ENCODE measurements around the gene DPP4. TPM values are rescaled to one million over a fixed set of nuclear protein-coding genes. Genes with fewer than 3 reads are reported as not detected.

DPP4 gene
- total and polyA plus RNA-seq, 8 donors: 28.0 to 105 (median 44.1) TPM

DNA sequence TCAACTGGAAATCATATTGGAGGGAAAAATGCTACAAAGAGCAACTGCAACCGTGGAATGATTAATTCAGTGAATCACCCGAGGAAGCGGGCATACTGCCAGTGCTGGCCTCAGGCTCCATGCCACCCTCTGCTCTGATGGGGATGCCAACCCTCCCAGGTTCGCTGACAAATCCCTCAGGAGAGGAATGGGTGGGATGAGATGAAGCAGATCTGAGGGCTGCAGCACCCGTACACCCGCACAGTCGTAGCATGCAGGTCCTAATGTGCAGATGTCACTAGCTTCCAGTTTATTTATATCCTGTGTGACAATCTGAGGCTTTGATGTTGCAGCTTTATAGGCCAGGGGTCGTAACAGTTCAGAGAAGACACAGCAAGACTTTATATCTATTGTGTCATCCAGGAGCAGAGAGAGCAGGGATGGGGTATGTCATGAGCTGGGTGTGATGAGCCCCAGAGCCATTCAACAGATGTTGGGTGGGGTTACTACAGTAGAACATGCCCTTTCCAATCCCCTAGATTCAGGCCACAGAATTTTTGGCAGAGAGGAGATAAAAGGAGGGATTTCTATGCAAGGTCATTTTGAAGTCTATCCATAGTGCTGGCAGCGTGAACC is 44.6 kb downstream of the DPP4 start:
- no peaks in the 10 kb centered on the region for H3K27me3 ChIP-seq
- peaks cover 0 to 5% of the 10 kb centered on the region in 2 donors for H3K4me1 ChIP-seq
- no peak overlapping the region for H3K4me3 ChIP-seq
- H3K9me3 ChIP-seq: no peaks in the 10 kb centered on the region
- no peak for ATAC-seq
- no peak overlapping the region for H3K27ac ChIP-seq
- H3K36me3 ChIP-seq: no peaks in the 10 kb centered on the region
- no peak for DNase-seq
- TF ChIP-seq, protein P1, sequence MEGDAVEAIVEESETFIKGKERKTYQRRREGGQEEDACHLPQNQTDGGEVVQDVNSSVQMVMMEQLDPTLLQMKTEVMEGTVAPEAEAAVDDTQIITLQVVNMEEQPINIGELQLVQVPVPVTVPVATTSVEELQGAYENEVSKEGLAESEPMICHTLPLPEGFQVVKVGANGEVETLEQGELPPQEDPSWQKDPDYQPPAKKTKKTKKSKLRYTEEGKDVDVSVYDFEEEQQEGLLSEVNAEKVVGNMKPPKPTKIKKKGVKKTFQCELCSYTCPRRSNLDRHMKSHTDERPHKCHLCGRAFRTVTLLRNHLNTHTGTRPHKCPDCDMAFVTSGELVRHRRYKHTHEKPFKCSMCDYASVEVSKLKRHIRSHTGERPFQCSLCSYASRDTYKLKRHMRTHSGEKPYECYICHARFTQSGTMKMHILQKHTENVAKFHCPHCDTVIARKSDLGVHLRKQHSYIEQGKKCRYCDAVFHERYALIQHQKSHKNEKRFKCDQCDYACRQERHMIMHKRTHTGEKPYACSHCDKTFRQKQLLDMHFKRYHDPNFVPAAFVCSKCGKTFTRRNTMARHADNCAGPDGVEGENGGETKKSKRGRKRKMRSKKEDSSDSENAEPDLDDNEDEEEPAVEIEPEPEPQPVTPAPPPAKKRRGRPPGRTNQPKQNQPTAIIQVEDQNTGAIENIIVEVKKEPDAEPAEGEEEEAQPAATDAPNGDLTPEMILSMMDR (IDR thresholded peaks at IDR 0.05): no peak
- intact Hi-C loops (cut with DNase I): no loop called here

DNA sequence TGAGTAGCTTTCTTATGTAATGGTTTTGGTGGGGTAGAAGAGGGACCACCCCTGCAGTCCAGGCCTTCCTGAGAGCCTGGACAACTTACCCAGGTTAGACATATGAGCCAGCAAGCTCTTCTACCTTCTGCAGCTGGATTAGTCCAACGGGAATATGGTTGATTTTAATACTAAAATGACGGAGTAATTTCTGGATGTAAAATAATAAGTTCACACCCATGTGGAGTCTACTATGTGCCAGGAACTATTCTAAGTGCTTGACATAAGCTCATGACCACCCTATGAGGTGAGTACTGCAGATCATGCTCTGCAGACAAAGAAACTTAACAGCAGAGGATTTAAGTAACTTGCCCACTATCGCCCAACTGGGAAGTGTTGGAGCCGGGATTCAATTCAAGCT is 45.5 kb downstream of the DPP4 start:
- Histone ChIP-seq H3K4me3 (no peak overlapping the region), H3K4me1 (peaks cover 0 to 5% of the 10 kb centered on the region in 2 donors), H3K9me3 (no peaks in the 10 kb centered on the region), H3K27me3 (no peaks in the 10 kb centered on the region), H3K36me3 (no peaks in the 10 kb centered on the region), H3K27ac (no peak overlapping the region)
- ATAC-seq: no peak
- intact Hi-C loops (cut with DNase I): no loop called here
- TF ChIP-seq, protein P1 (IDR thresholded peaks at IDR 0.05): no peak
- DNase-seq: no peak

DNA sequence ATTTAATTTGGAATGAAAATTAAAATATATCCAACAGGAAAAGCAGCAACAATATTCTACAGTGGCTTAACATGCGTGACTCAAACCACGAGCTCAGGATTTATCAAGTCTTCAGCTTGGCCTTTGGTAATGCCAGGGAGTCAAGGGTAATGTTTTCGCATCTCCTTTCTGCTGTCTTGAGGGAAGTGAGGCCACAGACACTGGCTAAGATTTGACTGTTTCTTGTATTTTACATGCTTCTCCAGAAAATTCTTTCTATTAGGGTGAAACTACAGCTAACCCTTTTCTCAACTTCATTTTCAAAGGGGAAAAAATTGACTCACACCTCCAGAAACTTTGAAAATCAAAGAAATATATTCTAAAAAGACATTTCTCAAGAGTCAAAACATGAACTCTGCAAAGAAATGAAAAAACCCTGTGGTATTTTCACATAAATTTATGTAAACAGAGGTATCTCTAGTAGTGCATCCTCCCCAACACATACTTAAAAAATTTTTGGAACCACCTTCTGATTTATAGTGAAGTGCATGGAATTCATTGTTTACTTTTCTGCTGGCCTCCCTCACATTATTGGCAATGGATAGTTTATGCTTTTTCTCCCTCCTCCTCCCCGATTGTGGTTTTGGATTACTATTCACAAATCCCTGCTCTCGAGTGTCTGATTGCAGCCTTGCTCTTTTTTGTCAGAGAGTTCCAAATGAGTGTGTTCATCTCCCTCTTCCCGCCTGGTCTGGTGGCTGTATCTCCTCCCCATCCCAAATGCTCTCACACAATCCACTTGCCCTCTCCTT is 48.7 kb downstream of the DPP4 start:
- TF ChIP-seq, protein P1 (IDR thresholded peaks at IDR 0.05): no peak
- H3K36me3 ChIP-seq: no peaks in the 10 kb centered on the region
- no peak overlapping the region for H3K4me3 ChIP-seq
- no peak for DNase-seq
- no peaks in the 10 kb centered on the region for H3K27me3 ChIP-seq
- no peak overlapping the region for H3K27ac ChIP-seq
- intact Hi-C loops (cut with DNase I): no loop called here
- no peaks in the 10 kb centered on the region for H3K9me3 ChIP-seq
- H3K4me1 ChIP-seq: peaks cover 0 to 5% of the 10 kb centered on the region in 2 donors
- peak; percentile 33 for ATAC-seq

DNA sequence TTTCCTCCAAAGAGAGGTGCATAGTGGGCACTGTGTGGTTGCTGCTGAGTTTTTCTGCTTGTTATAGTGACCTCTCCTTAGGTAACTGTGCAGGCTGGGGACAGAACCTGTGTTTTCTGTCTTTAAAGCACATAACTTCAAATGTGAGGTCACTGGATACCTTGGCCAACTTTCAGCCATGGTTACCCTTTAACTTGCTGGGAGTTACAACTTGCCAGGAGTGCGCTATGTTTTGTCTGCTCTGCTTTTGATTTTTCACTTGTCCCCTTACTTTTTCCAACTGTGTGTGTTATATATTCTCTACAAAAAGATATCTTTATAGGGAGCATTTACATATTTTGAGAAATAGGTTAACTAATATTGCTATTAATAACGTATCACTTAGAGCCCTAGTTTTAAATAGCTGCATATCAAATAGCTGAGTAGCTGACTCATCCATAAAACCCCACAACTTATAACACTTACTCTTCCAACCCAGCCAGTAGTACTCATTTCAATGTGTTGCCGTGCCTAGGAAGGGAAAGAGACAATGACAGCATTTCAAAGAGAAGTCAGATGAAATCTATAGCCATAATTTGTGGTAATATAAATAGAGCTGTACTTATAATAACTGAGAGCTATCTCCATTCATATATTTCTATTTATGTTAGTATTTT is 51.6 kb downstream of the DPP4 start:
- peak; percentile 61 for ATAC-seq
- Histone ChIP-seq H3K9me3 (no peaks in the 10 kb centered on the region), H3K27ac (no peak overlapping the region), H3K27me3 (no peaks in the 10 kb centered on the region), H3K4me3 (no peak overlapping the region), H3K4me1 (peaks cover 0 to 5% of the 10 kb centered on the region in 2 donors), H3K36me3 (no peaks in the 10 kb centered on the region)
- no peak for DNase-seq
- TF ChIP-seq, protein P1 (IDR thresholded peaks at IDR 0.05): no peak
- intact Hi-C loops (cut with DNase I): no loop called here

DNA sequence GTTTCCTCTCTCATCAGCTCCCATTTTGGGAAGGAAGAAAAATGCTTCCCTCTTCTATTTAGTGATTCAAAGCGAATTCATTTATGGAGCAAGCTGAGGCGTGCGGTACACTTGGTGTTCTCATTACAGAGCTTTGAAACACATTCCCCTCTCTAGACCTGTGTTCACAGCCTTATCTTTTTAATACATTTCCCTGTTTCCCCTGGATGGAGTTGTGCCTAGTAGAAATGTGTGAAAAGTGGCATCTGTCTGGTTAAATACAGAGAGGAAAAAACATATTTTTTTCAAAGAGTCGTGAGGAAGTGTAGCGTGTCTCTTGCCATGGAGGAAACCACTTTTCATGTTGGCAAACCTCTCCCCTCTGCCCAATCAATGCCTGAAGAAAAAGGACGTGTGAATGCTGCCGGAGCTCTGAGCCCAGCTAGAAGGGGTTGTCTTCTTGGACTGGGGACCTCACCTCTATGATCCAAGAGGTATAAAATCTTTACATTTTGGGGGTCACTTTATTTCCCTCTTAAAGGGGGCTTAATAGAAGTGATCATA is 52.4 kb downstream of the DPP4 start:
- Histone ChIP-seq H3K9me3 (no peaks in the 10 kb centered on the region), H3K27ac (no peak overlapping the region), H3K36me3 (no peaks in the 10 kb centered on the region), H3K4me1 (peaks cover 0 to 5% of the 10 kb centered on the region in 2 donors), H3K27me3 (no peaks in the 10 kb centered on the region), H3K4me3 (no peak overlapping the region)
- DNase-seq (no peak), ATAC-seq (no peak)
- intact Hi-C loops (cut with DNase I): no loop called here
- TF ChIP-seq, protein P1 (IDR thresholded peaks at IDR 0.05): no peak

Measured in left lung (tissue), 10 donors.